Body of pancreas (tissue), 4 donors: Measurements from ENCODE around the gene FGF12.

Source experiments
- POLR2A ChIP-seq, 3 donors: fragments of 450-650 bp; IDR thresholded peaks; one replicate each; pipeline ENCODE4 v1.6.1; 2016; ENCODE audit warnings: antibody characterized with exemption in 3 of 3, mild to moderate bottlenecking in 2 of 3
- TF ChIP-seq, protein P1 (sequence below), 7 experiments: fragments of 450-650 bp in 4 of 7; fragments of 200-600 bp in 3 of 7; sonication (generic) in 3 of 7; IDR thresholded peaks; one replicate each; pipeline ENCODE4 v1.5.1; 2016 to 2019; ENCODE audit warnings: antibody characterized with exemption in 7 of 7

DNA sequence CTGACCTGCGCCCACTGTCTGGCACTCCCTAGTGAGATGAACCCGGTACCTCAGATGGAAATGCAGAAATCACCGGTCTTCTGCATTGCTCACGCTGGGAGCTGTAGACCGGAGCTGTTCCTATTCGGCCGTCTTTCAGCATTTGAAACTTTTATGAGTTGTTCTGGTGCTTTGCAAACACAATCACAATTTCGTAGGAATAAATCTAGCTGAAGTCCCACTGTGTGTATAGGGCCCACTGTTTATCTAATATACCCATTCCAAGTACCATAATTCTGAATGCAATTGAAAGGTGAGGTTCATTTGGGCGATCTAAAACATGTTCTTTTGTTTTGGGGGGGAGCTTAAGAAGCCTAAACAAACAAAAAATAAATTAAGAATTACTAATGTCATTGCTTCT lies 572.1 kb downstream of the FGF12 start:
- TF ChIP-seq, protein P1, sequence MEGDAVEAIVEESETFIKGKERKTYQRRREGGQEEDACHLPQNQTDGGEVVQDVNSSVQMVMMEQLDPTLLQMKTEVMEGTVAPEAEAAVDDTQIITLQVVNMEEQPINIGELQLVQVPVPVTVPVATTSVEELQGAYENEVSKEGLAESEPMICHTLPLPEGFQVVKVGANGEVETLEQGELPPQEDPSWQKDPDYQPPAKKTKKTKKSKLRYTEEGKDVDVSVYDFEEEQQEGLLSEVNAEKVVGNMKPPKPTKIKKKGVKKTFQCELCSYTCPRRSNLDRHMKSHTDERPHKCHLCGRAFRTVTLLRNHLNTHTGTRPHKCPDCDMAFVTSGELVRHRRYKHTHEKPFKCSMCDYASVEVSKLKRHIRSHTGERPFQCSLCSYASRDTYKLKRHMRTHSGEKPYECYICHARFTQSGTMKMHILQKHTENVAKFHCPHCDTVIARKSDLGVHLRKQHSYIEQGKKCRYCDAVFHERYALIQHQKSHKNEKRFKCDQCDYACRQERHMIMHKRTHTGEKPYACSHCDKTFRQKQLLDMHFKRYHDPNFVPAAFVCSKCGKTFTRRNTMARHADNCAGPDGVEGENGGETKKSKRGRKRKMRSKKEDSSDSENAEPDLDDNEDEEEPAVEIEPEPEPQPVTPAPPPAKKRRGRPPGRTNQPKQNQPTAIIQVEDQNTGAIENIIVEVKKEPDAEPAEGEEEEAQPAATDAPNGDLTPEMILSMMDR (IDR thresholded peaks at IDR 0.05) = no peak
- no peak for TF ChIP-seq POLR2A (IDR thresholded peaks at IDR 0.05)
